HG02623 (cell line): Measurements from ENCODE around the gene IL18BP.
A peak's percentile ranks its signal among the peaks of the same experiment; 100 is the strongest.

Source experiments
- ATAC-seq: cut with Tn5 transposase; IDR thresholded peaks from one replicate; pipeline ENCODE4 v1.9.1; 2021; ENCODE audit warnings: moderate library complexity; ENCODE audit not compliant: unreplicated experiment

IL18BP gene

GRCh38 chr11:71998649-71999310, at the start of gene IL18BP:
TSS of gene IL18BP (plus strand) at chr11:71998909. CDS start at chr11:71999985, 1,076 bp downstream.
- no peak for ATAC-seq

- no peak for ATAC-seq
Measured at GRCh38 chr11:71949034-71949433, 49.7 kb upstream of the IL18BP start.

GRCh38 chr11:71951741-71952310, 46.9 kb upstream of the IL18BP start:
- ATAC-seq: no peak

GRCh38 chr11:71955898-71956456, 42.7 kb upstream of the IL18BP start:
- ATAC-seq: no peak

- peak; percentile 37 for ATAC-seq
Measured at GRCh38 chr11:71962428-71963038, 36.2 kb upstream of the IL18BP start.

- ATAC-seq: no peak
Measured at GRCh38 chr11:71963468-71963867, 35.2 kb upstream of the IL18BP start.

- ATAC-seq: no peak
Measured at GRCh38 chr11:71964641-71965040, 34.1 kb upstream of the IL18BP start.

GRCh38 chr11:71971680-71972079, 27.0 kb upstream of the IL18BP start:
- no peak for ATAC-seq

GRCh38 chr11:71976551-71976950, 22.2 kb upstream of the IL18BP start:
- ATAC-seq: no peak

- no peak for ATAC-seq
Measured at GRCh38 chr11:71977090-71977489, 21.6 kb upstream of the IL18BP start.

GRCh38 chr11:71977743-71978418, 20.8 kb upstream of the IL18BP start:
- no peak for ATAC-seq

GRCh38 chr11:71979094-71979493, 19.6 kb upstream of the IL18BP start:
- no peak for ATAC-seq

GRCh38 chr11:71979602-71980001, 19.1 kb upstream of the IL18BP start:
- ATAC-seq: no peak

- no peak for ATAC-seq
Measured at GRCh38 chr11:71986131-71986530, 12.6 kb upstream of the IL18BP start.

- no peak for ATAC-seq
Measured at GRCh38 chr11:71987521-71987920, 11.2 kb upstream of the IL18BP start.

- no peak for ATAC-seq
Measured at GRCh38 chr11:71988050-71988449, 10.7 kb upstream of the IL18BP start.

GRCh38 chr11:71990701-71991100, 8.0 kb upstream of the IL18BP start:
- ATAC-seq: no peak

- ATAC-seq: peak; percentile 62
Measured at GRCh38 chr11:71991494-71991893, 7.2 kb upstream of the IL18BP start.

GRCh38 chr11:71992136-71992730, 6.5 kb upstream of the IL18BP start:
- no peak for ATAC-seq

- ATAC-seq: no peak
Measured at GRCh38 chr11:71994786-71995185, 3.9 kb upstream of the IL18BP start.

- ATAC-seq: no peak
Measured at GRCh38 chr11:71995726-71996291, 2.9 kb upstream of the IL18BP start.
